GM23338 (cell line): ENCODE data around the gene MRPS6. TPM values are rescaled to one million over a fixed set of nuclear protein-coding genes. Genes with fewer than 3 reads are reported as not detected.

Experiments
- ATAC-seq: fragments of 200-7000 bp; cut with Tn5 transposase; 3 replicates; pipeline ENCODE4 v1.9.1; 2020
- DNase-seq: peaks from one replicate; pipeline ENCODE4 v3.0.0-alpha.2; 2015; ENCODE audit warnings: low spot score
- H2AFZ ChIP-seq: fragments of 200-600 bp; sonication (generic); 2 replicates; pipeline ENCODE4 v1.8.0; 2016; ENCODE audit warnings: antibody characterized with exemption, mild to moderate bottlenecking, moderate library complexity
- H3F3A ChIP-seq: fragments of 200-600 bp; sonication (generic); replicated peaks from 2 replicates; pipeline ENCODE4 v1.8.0; 2017; ENCODE audit warnings: antibody characterized with exemption, mixed run types, low read depth
- H3K27ac ChIP-seq: fragments of 200-600 bp; sonication (generic); 2 replicates; pipeline ENCODE4 v1.6.1; 2016; ENCODE audit warnings: low read depth
- H3K27me3 ChIP-seq: fragments of 200-600 bp; sonication (generic); 2 replicates; pipeline ENCODE4 v1.8.0; 2016; ENCODE audit warnings: mild to moderate bottlenecking, mixed run types, moderate library complexity; ENCODE audit not compliant: insufficient read depth
- H3K36me3 ChIP-seq: fragments of 200-600 bp; sonication (generic); 2 replicates; pipeline ENCODE4 v1.8.0; 2016; ENCODE audit warnings: mild to moderate bottlenecking; ENCODE audit not compliant: insufficient read depth
- H3K4me1 ChIP-seq: fragments of 200-600 bp; sonication (generic); 2 replicates; pipeline ENCODE4 v1.8.0; 2016; ENCODE audit warnings: mild to moderate bottlenecking, moderate library complexity; ENCODE audit not compliant: insufficient read depth
- H3K4me2 ChIP-seq: fragments of 200-600 bp; sonication (generic); 2 replicates; pipeline ENCODE4 v1.7.1; 2017; ENCODE audit warnings: mixed run types
- H3K4me3 ChIP-seq: fragments of 200-600 bp; sonication (generic); 2 replicates; pipeline ENCODE4 v1.6.1; 2016; ENCODE audit warnings: mixed run types
- H3K79me2 ChIP-seq: fragments of 200-600 bp; sonication (generic); replicated peaks from 2 replicates; pipeline ENCODE4 v1.8.0; 2017; ENCODE audit warnings: mild to moderate bottlenecking; ENCODE audit not compliant: insufficient read depth
- H3K9me2 ChIP-seq: fragments of 200-600 bp; sonication (generic); 2 replicates; pipeline ENCODE4 v1.8.0; 2017; ENCODE audit not compliant: insufficient read depth
- H4K20me1 ChIP-seq: fragments of 200-600 bp; sonication (generic); replicated peaks from 2 replicates; pipeline ENCODE4 v1.8.0; 2017; ENCODE audit warnings: mild to moderate bottlenecking; ENCODE audit not compliant: insufficient read depth
- H3K27ac Mint-ChIP-seq: 2 replicates; pipeline ENCODE4 v1.8.0; 2020; ENCODE audit warnings: inconsistent platforms, mild to moderate bottlenecking, moderate library complexity, mixed read lengths
- H3K27me3 Mint-ChIP-seq: 3 replicates; pipeline ENCODE4 v1.8.0; 2022; ENCODE audit warnings: low read depth, mild to moderate bottlenecking, moderate library complexity, mixed read lengths, inconsistent platforms; ENCODE audit not compliant: insufficient read depth, poor library complexity
- H3K36me3 Mint-ChIP-seq: 3 replicates; pipeline ENCODE4 v1.8.0; 2021; ENCODE audit warnings: low read depth, mild to moderate bottlenecking, inconsistent platforms, moderate library complexity, mixed read lengths
- H3K4me1 Mint-ChIP-seq: 3 replicates; pipeline ENCODE4 v1.8.0; 2020; ENCODE audit warnings: mild to moderate bottlenecking, inconsistent platforms, mixed read lengths
- H3K4me3 Mint-ChIP-seq: 3 replicates; pipeline ENCODE4 v1.8.0; 2021; ENCODE audit warnings: moderate library complexity, mild to moderate bottlenecking, inconsistent platforms, mixed read lengths
- H3K9me3 Mint-ChIP-seq: 3 replicates; pipeline ENCODE4 v1.8.0; 2020; ENCODE audit warnings: moderate library complexity, mild to moderate bottlenecking, inconsistent platforms, mixed read lengths
- CTCF ChIP-seq, 2 experiments: fragments of 200-600 bp in 1 of 2; sonication (generic) in 1 of 2; conservative IDR thresholded peaks; 2 replicates each; pipeline versions ENCODE4 v1.5.1 to v1.6.1; 2016 to 2017; ENCODE audit warnings: antibody characterized with exemption in 2 of 2, low read depth in 2 of 2, mild to moderate bottlenecking in 2 of 2, moderate library complexity in 1 of 2
- NANOG ChIP-seq: IDR thresholded peaks from 2 replicates; pipeline ENCODE4 v1.6.1; 2016; ENCODE audit warnings: antibody characterized with exemption, borderline replicate concordance
- ZNF114 ChIP-seq: fragments of 250-450 bp; sonication (Bioruptor Pico); IDR thresholded peaks from 2 replicates; pipeline ENCODE4 v1.5.0; 2020; ENCODE audit warnings: mild to moderate bottlenecking, moderate library complexity
- ZNF462 ChIP-seq: fragments of 250-450 bp; sonication (Bioruptor Pico); IDR thresholded peaks from 2 replicates; pipeline ENCODE4 v1.5.0; 2020; ENCODE audit warnings: mild to moderate bottlenecking, moderate library complexity
- polyA plus RNA-seq: library from polyadenylated mRNA; unstranded; fragments of >200 nt; fragmentation: Nextera tagmentation; extraction: Ambion mirVana; gene quantifications from 2 replicates; pipeline ENCODE4 v1.2.1, GENCODE V29; 2016
- total RNA-seq: library from RNA; depleted of rRNA; stranded (reverse); fragments of >200 nt; shearing (Covaris generic); gene quantifications from 2 replicates; pipeline ENCODE4 v1.2.3, GENCODE V29; 2014
- TF ChIP-seq, protein P1 (sequence below): IDR thresholded peaks from one replicate; pipeline ENCODE4 v1.6.1; 2018; ENCODE audit warnings: antibody characterized with exemption; ENCODE audit not compliant: unreplicated experiment

MRPS6 gene
- total and polyA plus RNA-seq, 2 experiments from 2014 or later: 80.5 to 242 TPM

GRCh38 chr21:34187935-34188334 lies 114.6 kb downstream of the MRPS6 start:
- no peak overlapping the region for H3K4me3 ChIP-seq
- H3K4me1 Mint-ChIP-seq: peaks cover 16% of the 10 kb centered on the region
- H3K4me2 ChIP-seq: no peak overlapping the region
- H3K27ac Mint-ChIP-seq: no peak overlapping the region
- H3K79me2 ChIP-seq: no peaks in the 10 kb centered on the region
- ATAC-seq (no peak), DNase-seq (no peak)
- H3K27me3 ChIP-seq: no peaks in the 10 kb centered on the region
- 0 out of 2 replicates have a peak, but pooled peaks cover 3% of the 10 kb centered on the region for H3F3A ChIP-seq
- peaks cover 3% of the 10 kb centered on the region for H3K27me3 Mint-ChIP-seq
- no peaks in the 10 kb centered on the region for H4K20me1 ChIP-seq
- H2AFZ ChIP-seq: no peak overlapping the region
- H3K27ac ChIP-seq: no peak overlapping the region
- no peaks in the 10 kb centered on the region for H3K4me1 ChIP-seq
- H3K36me3 ChIP-seq: no peaks in the 10 kb centered on the region
- TF ChIP-seq, protein P1, sequence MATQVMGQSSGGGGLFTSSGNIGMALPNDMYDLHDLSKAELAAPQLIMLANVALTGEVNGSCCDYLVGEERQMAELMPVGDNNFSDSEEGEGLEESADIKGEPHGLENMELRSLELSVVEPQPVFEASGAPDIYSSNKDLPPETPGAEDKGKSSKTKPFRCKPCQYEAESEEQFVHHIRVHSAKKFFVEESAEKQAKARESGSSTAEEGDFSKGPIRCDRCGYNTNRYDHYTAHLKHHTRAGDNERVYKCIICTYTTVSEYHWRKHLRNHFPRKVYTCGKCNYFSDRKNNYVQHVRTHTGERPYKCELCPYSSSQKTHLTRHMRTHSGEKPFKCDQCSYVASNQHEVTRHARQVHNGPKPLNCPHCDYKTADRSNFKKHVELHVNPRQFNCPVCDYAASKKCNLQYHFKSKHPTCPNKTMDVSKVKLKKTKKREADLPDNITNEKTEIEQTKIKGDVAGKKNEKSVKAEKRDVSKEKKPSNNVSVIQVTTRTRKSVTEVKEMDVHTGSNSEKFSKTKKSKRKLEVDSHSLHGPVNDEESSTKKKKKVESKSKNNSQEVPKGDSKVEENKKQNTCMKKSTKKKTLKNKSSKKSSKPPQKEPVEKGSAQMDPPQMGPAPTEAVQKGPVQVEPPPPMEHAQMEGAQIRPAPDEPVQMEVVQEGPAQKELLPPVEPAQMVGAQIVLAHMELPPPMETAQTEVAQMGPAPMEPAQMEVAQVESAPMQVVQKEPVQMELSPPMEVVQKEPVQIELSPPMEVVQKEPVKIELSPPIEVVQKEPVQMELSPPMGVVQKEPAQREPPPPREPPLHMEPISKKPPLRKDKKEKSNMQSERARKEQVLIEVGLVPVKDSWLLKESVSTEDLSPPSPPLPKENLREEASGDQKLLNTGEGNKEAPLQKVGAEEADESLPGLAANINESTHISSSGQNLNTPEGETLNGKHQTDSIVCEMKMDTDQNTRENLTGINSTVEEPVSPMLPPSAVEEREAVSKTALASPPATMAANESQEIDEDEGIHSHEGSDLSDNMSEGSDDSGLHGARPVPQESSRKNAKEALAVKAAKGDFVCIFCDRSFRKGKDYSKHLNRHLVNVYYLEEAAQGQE: no peak
- H3K9me2 ChIP-seq: peaks cover 14% of the 10 kb centered on the region; the same call in 1 of the 2 replicates
- H3K9me3 Mint-ChIP-seq: no peaks in the 10 kb centered on the region
- peaks cover 13% of the 10 kb centered on the region for H3K36me3 Mint-ChIP-seq
- H3K4me3 Mint-ChIP-seq: no peak overlapping the region

DNA sequence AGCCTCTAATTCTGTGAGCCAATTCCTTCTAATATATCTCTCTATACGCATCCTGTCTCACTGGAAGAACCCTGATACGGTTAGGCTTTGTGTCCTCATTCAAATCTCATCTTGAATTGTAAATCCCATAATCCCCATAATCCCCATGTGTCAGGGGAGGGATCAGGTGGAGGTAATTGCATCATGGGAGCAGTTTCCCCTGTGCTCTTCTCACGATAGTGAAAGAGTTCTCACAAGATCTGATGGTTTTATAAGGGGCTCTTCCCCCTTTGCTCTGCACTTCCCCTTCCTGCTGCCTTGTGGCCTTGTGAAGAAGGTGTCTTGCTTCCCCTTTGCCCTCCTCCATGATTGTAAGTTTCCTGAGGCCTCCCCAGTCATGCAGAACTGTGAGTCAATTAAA lies 116.1 kb downstream of the MRPS6 start:
- Histone ChIP-seq H3K9me2 (peaks cover 11% of the 10 kb centered on the region; the same call in 1 of the 2 replicates), H3K4me2 (no peak overlapping the region), H3K4me1 (peaks cover 7% of the 10 kb centered on the region), H2AFZ (no peak overlapping the region), H4K20me1 (no peaks in the 10 kb centered on the region), H3K4me3 (no peak overlapping the region), H3K27ac (no peak overlapping the region), H3K36me3 (no peaks in the 10 kb centered on the region), H3K27me3 (no peaks in the 10 kb centered on the region), H3K79me2 (no peaks in the 10 kb centered on the region), H3F3A (0 out of 2 replicates have a peak, but pooled peaks cover 3% of the 10 kb centered on the region)
- no peak for ATAC-seq
- no peak overlapping the region for H3K27ac Mint-ChIP-seq
- no peak overlapping the region for H3K4me3 Mint-ChIP-seq
- no peak for DNase-seq
- peaks cover 23% of the 10 kb centered on the region for H3K4me1 Mint-ChIP-seq
- peaks cover 4% of the 10 kb centered on the region; the same call in 1 of the 3 replicates for H3K9me3 Mint-ChIP-seq
- H3K27me3 Mint-ChIP-seq: peaks cover 4% of the 10 kb centered on the region
- H3K36me3 Mint-ChIP-seq: peaks cover 13% of the 10 kb centered on the region
- no peak for TF ChIP-seq ZNF114 (CRISPR knock-in tag)
- TF ChIP-seq CTCF (conservative IDR thresholded peaks at IDR 0.05; ENCODE audit: low read depth in 2 of 2): no peak
- TF ChIP-seq, protein P1: no peak
- no peak for TF ChIP-seq ZNF462 (CRISPR knock-in tag)
- TF ChIP-seq NANOG: no peak
